HG03175 (cell line): ENCODE data around the gene TNFRSF11A.

Experiments
- ATAC-seq: cut with Tn5 transposase; IDR thresholded peaks from one replicate; pipeline ENCODE4 v1.9.1; 2021; ENCODE audit warnings: mild to moderate bottlenecking, moderate library complexity; ENCODE audit not compliant: unreplicated experiment

TNFRSF11A gene

DNA sequence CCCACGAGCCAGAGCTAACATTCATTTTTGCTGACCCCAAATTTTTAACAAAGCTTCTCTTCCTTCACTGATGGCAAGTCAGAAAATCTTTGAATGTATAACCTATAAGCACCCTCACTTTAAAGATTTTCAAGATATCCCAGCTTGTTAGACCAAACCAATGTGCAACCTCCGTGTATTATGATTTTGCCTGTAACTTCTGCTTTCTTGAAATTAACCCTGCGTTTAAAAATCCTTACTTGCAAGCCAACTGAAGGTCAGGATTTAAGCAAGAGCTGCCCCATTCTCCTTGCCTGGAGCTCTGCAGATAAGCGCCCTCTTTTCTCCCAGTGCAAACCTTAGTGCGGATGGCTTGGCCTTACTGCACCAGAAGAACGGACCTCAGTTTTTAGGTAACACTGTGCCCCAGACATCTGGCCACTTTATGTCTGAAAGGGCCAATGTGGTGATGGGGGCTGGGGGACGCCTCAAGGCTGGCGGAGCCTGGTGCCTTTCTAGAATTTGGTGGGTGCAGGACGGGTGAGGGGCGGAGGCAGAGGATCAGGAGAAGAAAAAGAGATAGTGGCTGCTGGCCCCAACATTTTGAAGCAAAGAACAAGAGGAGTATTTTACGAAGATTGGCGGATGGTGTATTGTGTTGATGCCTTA lies 805 bp upstream of the TNFRSF11A start:
- ATAC-seq: no peak

DNA sequence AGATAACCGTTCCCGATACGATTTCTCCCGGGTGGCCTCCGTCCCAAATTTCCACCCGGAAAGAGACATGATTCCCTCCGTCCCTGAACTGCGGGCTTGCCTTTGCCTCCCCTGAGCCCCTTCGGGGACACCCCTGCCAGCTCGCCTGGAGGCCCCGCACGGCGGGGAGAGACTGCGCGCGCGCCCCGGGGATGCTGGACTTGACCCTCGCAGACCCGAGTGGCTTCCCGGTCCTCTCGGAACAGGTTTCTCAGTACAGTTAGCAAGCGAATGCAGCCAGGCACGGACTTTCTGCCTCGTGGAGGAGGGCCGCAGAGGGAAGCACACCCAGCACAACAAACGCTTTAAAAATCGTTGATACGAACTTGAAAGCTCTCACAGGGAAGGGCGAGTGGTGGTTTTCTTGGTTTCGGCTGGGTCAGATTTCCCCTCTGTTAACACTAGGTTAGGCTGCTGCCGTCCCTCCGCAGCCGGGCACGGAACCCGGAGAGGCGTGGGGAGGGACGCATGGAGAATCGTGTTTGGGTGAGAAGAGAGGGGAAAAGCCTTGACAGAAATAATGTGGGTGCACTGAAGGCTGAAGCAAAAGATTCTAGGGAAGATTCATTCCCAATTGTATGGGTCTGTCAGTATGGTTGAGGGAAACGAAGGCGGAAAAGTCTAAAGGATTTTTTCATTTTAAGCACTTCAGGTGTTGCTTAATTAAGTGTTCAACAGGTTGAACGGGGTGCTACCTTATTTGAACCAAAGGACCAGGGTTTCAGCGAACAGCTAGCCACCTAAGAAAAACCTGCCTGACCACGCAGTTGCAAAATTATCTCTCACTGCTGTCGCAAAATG lies 916 bp downstream of the TNFRSF11A start:
- no peak for ATAC-seq

DNA sequence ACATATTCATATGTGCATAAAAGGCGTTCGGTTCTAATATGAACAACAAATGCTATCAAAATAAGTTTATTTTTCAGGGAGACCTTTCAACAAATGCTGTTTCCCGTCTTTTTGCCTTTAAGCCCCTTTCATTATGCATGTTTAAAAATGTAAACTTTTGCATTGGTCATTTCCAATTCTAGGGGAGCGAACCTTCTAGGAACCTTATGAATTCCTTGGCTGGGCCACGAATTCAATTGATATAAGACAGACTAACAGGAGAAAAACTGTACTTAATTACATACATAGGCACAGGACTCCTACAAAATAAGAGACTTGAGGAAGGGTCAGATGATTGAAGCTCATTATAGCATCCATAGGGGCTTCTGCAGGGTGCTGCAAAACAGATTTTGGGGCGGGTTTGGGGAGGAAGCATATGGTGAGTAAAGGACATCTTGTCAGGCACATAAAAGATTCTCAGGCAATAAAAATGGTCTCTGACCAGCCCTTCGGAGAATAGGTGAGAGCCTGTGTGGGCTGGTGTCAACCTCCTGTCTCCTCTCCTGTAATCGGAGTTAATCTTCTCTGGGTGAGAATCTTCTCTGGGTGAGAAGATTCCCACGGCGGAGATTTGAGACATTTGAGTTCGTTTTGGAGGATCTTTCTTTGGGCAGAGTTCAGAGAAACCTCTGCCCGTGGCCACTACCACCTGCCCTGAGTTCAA lies 1.7 kb downstream of the TNFRSF11A start:
- no peak for ATAC-seq

DNA sequence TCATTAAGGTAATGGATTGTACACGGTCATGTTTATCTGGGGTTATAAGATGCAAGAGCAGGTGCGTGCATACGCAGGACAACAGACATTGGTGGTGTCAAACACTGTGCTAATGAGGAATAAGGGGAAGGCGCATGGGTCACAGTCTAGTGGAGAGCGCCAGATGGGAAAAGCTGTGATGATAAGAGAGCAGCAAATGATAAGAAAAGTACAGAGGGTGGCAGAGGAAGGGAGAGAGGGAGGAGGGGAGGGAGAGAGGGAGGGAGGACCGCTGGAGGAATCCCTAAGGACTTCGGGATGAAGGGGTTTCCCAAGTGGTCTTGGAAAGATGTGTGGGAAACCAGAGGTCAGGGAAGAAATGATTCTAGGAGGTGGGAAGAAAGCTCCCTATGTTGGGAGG lies 2.9 kb downstream of the TNFRSF11A start:
- ATAC-seq: no peak

DNA sequence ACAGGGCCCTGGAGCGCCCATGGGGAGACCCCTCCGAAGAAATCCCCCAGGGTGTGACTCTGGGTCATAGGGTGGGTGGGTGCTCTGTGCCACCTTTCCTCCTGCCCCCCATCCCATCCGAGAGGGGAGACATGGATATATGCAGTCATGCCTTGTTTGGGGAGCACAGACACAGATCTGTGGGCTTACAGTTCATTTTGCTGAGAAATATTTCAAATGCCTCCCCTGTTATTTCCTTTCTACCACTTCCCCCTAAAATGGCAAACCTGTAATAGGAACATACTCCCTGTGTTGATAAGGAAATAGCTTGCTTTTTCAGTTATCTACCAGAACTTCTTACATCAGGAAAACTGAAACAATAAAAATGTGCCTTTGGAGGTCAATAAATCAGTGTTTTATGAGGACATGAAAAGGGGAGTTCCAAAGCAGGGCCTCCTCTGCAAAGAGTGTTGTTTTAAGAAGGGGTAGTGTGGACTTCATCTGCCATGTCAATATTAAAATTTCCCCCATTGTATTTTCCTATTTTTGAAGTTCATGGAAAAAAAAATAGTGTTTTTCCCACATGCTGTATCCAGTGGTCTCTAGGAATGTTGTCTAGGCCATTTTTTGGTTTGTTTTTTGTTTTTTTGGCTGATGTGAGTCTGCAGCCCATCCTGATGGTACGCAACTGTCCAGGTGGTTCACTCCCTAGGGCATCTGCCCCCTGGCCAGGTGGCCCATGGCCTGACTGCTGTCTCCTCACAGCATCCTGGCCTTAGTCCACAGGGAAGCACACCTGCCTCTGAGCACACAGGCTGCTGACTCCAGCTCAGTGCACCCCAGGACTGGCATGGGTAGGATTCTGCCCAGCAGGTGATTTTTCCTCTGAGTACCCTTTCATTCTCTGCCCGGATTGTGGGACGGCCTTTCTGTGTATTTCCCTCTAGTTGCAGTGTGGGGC lies 3.7 kb downstream of the TNFRSF11A start:
- ATAC-seq: no peak

DNA sequence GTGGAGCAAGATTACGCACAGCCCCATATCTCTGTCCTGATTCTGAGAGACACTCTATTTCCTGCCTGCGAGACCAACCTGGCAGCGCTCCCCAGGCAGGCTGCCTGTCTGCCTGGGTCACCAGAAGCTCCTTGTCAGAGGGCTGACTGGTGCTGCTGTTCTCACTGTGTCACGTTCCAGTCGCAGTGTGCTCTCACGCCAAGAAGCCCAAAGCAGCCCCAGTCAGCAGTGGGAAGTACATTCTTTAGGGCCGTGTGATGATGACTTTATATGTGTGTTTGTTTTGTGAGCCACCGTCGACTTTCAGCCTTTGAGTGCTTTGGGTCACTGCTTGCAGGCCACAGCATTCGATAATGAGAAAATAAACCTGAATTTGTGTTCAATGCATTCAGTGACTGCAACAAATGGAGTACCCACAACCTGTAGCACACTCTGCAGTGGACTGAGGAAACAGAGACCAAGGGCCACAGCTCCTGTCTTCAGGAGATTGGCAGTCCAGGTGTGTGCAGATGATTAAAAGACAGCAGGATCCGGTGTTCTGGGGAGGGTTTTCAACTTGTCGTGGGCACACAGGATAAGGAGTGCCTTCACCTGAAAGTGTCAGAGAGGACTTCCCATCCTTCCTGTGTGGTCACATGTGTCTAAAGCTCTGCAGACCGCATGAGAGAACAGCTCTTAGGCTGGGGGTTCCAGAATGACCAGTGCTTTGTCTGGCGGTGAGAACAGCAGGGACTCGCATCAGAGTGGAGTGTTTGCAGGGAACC lies 4.8 kb downstream of the TNFRSF11A start:
- no peak for ATAC-seq

DNA sequence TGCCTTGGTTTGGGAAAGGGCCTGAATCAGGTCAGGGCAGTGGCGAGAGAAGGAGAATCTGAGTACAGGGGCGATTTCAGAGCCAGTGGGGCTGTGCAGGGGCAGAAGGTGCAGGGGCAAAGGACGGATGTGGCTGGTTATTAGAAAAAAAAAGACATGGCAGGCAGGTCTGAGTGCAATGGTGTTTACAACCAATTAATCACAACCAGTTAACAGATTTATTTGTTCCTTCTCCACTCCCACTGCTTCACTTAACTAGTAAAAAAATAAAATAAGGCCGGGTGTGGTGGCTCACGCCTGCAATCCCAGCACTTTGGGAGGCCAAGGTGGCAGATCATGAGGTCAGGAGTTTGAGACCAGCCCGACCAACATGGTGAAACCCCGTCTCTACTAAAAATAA lies 5.5 kb downstream of the TNFRSF11A start:
- ATAC-seq: no peak

DNA sequence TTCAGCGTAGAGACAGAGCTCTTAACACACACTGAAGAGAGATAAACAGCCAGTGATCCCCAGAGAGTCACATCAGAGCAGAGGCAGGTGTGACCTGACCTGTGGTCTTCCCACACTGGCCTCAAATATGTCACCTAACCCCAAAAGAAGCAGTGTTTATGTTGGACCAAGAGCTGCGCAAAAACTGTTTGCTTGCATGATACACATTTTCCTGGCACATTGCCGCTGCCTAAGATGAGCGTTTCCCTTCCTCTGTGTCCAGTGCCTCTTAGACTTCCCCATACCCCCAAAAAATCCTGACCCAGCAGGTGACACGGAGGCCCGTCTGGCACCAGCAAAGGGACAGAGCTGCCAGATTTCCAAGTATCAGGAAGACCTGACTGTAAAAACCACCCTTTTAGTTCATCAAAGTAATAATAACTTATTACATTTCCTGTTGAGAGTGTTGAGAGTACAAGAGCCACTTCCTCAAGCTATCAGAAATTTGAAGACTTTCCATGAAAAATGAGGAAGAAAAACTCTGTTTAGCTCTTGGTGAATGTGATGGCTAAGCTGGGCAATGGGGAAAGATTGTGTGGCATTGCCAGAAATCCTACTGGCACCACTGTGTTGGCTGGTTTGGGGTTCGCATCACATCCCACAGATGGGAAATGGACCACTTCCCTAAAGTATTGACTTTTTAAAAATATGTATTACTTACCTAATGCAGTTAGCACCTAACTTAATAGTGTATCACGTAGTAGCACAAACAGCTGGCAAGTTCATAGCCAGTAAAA lies 6.7 kb downstream of the TNFRSF11A start:
- ATAC-seq: no peak

DNA sequence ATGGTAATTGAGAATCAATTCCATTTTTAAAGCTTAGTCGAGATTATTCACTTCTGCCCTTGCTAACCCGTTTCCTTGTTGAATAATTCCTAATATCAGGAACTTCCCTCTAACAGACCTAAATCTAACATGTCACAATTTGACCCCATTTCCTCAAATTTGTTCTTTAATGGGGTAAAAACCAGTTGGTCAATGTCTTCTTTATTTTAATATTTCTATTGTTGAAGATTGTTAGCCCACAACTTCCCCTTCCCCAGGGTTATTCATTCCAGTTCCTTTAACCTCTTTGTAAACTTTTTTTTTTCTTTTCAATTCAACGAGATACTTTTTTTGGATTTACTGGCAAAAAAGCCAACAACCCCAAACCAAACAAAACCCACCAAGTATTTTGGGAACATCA lies 7.3 kb downstream of the TNFRSF11A start:
- ATAC-seq: no peak

DNA sequence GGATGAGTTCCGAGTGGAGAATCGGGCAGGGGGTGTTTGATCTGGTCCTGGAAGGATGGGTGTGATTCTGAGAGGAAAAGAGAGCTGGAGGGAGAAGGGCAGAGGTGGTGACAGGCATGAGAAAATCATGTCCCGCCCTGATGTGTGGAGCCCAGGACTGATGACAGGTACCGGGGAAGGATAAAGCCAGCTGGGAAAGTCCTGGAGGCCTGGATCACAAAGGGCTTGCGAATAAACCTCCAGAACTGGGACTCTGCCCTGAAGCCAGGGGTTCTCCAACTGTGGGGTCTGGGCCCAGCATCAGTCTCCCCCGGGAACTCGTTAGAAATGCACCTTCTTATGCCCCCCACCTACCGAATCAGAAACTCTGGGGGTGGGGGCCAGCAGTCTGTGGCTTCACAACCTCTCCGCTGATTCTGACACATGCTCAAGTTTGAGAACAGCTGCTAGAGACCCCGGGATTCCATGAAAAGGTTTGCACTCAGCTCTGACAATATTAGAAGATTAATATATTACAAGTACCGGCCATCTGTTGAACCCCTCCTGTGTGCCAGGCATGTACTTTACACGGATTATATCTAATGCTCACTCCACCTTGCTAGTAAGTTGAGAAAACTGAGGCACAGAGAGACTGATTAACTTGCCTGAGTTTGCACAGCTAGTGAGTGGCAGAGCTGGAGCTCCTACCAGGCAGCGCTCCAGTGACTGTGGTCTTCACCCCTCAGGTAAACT lies 8.0 kb downstream of the TNFRSF11A start:
- no peak for ATAC-seq

DNA sequence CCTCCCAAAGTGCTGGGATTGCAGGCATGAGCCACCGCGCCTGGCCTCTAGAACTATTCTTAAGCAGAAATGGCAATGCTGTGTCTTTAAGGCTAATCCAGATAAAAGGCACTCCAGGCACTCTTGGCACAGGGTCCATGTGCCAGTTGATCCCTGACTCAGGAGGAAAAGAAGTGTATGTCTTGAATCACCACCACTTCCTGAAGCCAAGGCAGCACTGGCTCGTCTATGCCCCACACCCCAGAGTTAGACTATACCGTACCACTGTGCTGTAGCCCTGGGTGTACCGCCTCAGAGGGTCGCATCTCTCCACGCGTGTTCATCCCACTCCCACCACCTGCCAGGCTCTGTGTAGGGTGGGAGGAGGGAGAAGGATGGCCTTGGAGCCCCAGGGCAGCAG lies 9.0 kb downstream of the TNFRSF11A start:
- ATAC-seq: no peak

DNA sequence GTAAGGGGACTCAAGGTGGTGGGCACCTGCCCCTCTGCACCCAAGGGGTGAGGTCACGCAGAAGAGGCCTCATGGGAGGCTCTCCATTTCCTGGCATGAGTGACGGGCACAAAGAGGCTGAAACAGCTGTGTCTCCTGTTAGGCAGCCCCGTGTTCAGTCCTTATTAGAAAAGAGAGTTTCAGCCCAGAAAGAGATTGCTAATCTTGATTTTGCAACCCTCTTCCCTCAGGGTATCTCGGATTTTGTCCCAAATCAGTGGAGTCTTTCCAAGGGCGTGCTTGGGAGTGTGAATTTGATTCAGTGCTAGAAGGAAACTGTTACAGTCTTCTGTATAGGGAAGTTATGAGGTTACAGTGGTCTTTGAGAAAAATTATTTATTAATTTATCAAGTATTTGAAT lies 10.4 kb downstream of the TNFRSF11A start:
- no peak for ATAC-seq

DNA sequence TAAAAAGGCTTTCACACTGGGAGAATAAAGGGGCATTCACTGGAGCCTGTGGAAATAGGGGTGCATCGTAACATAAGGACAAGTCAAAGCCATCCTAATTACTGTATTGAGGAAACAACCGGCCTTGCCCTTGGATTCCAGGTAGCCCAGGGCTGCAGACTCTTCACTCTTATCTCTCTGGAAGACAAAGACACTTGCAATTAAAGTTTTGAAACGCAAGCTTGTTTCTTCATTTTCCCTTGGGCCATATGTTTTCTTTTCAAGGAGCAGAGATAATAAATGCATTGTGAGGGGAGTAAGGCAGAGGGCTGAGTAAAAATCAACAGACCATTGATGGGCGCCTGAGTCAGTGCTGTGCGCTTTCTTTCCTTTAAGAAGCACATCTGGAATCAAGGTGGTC lies 11.5 kb downstream of the TNFRSF11A start:
- no peak for ATAC-seq

DNA sequence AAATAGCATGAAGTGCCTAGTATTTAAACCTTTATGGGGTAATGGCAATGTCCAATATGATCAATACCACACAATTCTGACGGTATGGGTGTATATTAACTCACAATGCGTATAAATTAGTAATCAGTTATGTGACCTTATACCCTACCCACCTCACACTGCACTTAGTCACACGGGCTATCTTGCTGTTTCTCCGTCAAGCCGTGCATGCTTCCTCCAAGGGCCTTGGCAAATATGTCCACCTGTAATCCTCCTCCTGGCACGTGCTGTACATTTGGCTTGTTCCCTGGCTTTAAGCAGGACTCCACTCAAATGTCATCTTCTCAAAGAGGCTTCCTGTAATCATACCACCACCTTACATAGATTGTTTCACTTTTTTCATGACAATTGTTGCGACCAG lies 12.2 kb downstream of the TNFRSF11A start:
- ATAC-seq: no peak

DNA sequence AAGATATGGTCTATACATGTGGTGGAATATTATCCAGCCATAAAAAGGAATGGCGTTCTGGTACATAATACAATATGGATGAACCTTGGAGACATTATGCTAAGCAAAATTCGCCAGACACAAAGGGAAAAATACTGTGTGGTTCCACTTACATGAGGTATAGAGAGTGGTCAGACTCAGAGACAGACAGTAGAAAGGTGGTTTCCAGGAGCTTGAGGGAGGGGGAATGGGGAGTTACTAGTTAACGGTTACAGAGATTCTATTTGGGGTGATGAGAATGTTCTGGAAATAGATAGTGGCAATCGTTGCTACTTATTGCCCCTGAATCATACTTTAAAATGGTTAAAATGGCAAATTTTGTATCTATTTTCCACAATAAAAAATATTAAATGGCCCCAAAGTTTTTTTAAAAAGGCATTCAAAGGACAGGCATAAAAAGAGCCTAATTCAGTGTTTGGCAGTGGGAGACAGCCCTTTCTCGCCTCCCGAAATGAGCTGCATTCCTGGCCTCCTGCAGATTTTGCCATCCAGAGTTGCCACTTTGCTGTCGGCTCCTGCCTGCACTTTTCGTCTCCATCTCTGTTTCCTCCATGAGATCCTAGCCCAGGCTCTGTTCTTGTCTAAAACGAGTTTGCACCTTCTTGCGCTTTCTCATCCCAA lies 13.5 kb downstream of the TNFRSF11A start:
- ATAC-seq: no peak

DNA sequence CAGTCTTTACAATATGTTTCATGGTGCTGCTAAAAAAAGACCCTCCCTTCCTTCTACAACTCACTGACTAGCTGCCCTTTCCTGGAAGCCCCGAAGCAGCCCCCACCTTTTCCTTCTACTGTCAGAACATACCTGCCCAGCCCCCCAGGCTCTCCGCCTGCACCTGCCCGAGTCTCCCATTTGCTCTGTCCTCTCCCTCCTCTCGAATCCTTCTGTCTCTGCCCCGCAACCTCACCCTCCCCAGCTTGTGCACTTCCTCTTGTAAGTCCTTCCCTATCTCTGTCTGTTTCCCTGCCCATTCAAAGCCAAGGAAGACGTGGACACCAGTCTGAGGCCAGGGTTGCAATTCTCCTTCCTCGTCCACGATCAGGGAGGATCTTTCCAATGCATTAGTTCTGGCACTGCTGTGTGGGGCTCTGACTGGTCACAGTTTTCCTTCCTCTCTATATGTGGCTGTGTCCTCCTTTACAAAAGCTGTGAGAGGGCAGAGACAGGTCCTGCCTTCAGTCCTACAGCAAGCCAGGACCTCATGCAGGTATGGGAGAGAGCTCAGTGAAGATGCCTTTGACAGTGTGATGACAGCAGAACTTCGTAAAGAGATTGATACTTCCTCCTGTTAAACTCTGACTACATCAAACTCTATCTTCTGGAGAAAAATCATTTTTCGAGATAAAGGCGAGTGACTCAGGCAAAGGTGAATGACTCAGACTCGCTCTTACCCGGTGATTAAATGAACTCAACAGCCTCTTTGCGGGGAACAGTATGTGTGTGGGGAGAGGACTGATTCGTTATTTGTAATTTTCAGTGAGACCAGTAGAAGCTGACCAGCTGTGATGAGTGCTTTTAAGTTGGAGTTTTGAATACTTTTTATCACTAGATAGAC lies 14.2 kb downstream of the TNFRSF11A start:
- no peak for ATAC-seq

DNA sequence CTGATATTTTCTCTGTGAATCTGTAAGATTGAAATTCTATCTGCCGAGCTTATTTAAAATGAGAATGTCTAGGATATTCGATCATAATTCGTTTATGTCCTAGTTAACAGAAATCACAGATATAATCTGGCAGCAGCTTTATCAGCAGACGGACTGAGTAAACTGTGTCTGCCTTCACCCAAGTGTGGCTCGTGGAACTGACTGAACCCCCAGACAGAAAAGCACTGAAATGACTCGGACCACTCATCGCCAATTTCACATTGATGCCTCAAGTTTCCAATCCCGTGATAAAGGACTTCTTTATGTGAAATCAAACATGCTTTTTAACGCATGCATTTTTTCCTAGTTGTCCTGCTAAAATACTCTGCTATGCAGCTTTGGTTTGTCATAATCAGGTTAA lies 15.9 kb downstream of the TNFRSF11A start:
- no peak for ATAC-seq
